ENCODE data around the gene NUAK2.
"Not testable (repeated sequence)": the region's sequence is repeated elsewhere in the genome, so short reads cannot be mapped to it uniquely, and the experiment has no call there.

NUAK2 gene

GRCh38 chr1:205298191-205298994 is 23.2 kb downstream of the NUAK2 start:
- DNase-seq (ENCODE audit: low read depth in 2 of 2, low spot score in 1 of 2): no peak

- not testable (repeated sequence) for DNase-seq (ENCODE audit: low read depth in 2 of 2, low spot score in 1 of 2)
Observed at GRCh38 chr1:205297546-205298177, 23.9 kb downstream of the NUAK2 start.

GRCh38 chr1:205296154-205296553 is 25.4 kb downstream of the NUAK2 start:
- DNase-seq (ENCODE audit: low read depth in 2 of 2, low spot score in 1 of 2): no peak

DNA sequence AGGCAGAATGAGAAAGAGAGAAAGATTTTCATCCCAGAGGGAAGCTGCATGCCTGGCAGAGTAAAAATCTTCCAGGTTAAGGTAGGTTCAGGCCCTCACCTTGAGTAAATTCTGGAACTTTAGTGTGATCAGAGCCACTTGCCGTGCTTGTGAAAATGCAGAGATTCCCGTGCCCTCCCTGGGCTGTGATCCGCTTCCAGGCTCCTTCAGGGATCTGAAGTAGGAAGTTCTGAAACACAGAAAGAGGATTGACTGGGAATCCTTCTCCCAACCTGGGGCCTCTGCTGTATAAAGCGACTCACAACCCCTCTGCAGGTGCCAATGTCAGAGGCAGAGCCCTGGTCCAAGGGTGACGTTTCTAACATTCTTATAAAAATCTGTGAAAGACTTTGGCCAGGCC is 26.6 kb downstream of the NUAK2 start:
- no peak for DNase-seq (ENCODE audit: low read depth in 2 of 2, low spot score in 1 of 2)

- no peak for DNase-seq (ENCODE audit: low read depth in 2 of 2, low spot score in 1 of 2)
Observed at GRCh38 chr1:205294175-205294917, 27.2 kb downstream of the NUAK2 start.

DNA sequence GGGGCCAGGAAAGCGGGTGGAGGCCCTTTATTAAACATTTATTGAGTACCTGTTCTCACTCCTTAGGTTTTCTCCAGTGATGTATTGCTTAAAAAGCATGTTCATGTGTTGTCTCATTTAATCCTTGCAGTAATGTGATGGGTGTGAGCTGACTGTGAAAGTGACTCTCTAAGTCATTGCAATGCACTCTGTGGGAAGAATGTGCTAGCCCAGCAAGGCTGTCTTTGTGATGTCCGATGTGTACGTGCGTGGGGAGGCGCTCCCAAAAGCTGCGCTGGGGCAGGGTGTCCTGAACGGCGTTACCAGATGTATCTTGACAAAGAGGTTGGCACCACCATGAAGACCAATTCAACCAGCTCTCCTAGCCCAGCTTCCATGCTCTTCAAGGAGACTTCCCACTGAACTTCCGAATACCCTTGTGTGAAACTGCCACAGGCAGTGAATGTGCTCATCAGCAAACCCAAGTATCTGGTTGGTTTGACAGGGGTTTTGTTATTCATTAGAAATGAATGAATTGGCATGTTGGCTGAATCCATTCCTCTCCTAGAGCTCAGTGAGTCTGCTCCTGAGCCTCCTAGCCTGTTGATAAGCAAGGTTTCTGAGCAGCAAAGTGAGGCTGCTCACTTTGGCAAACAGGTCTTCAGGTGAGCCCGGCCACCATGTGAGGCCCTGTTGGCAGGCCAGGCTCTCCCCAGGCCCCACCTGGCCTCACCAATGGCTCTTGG is 28.0 kb downstream of the NUAK2 start:
- no peak for DNase-seq (ENCODE audit: low read depth in 2 of 2, low spot score in 1 of 2)

DNA sequence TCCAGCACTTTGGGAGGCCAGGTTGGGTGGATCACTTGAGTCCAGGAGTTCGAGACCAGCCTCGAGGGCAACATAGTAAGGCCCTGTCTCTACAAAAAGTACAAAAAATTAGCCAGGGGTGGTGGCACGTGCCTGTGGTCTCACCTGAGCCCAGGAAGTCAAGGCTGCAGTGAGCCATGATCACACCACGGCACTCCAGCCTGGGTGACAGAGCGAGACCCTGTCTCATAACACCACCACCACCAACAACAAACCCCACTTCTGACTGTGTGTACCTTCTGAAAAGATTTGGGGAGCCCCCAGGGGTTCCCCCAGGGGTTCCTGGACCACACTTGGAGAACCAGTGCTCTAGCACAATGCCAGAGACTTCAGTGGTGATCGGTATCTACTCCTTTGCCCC is 29.9 kb downstream of the NUAK2 start:
- no peak for DNase-seq (ENCODE audit: low read depth in 2 of 2, low spot score in 1 of 2)

- DNase-seq (ENCODE audit: low read depth in 2 of 2, low spot score in 1 of 2): peak; percentile 57 to 73
Observed at GRCh38 chr1:205287767-205288559, 33.6 kb downstream of the NUAK2 start.

DNA sequence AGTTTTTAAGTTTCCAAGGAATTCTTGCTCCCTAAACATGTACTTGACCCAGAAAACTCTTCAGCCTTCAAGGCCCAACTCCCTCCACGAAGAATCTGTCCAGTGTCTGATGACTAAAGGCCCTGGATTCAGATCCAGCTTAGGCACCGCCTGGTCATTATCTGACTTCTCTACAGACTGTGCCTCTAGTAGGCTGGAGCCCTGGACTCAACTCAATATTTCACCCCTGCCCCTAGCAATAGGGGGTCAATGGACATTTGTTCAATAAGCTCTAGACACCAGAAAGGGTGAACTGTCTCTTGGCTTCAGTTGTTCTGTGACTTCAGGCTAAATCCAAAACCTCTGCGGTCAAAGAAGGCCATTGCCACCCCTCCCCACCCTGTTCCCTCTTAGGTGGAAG is 34.5 kb downstream of the NUAK2 start:
- no peak for DNase-seq (ENCODE audit: low read depth in 2 of 2, low spot score in 1 of 2)

DNA sequence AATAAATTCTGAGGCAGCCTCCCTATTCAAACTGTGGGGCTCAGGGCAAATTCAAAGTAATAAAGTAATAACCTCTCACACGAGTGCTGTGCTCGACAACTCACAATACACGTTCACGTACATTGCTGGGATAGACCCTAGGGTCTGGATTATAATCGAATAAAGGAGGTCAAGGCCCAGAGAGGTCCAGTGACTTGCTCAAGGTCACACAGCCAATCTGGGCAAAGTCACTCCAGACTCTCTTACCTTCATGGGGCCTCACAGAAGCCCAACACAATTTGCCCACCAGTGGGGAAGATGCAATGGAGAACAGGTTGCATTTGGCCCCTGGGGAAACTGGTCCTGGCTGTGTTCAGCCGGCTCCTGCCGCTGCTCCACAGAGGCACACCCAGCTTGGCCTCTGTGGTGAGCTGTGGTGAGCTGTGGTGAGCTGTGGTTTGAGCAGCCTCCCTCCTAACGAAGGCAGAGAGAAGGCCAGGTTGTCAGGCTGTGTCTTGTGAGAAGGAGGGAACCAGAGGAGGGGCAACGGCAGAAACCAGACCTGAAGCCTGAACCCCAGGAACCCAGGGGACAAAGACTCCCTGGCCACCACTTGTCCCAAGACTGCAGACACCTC is 35.1 kb downstream of the NUAK2 start:
- peak in 1 of 2 donors; percentile 49 for DNase-seq (ENCODE audit: low read depth in 2 of 2, low spot score in 1 of 2)

DNA sequence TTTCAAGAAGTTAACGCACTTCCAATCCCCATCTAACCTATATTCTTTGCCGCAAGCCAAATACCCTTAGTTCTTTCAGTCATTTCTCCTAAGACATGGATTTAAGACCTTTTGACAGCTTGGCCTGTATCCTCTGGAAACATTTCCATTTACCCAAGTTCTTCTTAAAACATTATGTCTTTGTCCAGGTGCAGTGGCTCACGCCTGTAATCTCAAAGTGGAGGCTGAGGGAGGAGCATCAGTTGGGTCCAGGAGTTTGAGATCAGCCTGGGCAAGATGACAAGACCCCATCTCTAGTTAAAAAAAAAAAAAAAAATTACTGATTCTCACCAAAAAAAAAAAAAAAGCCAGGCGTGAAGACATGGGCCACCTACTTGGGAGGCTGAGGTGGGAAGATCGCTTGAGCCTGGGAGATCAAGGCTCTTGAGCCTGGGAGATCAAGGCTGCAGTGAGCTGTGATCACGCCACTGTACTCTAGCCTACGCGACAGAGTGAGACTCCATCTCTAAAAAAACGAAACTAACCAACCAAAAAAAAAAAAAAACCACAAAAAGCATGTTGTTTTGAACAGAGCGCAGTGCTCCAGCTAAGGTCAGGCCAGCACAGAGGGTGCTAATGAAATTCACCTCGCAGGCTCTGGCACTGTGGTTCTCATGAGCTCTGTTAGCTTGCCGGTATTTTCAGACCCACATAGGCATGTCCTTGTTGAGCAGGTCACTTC is 36.0 kb downstream of the NUAK2 start:
- DNase-seq (ENCODE audit: low read depth in 2 of 2, low spot score in 1 of 2): peak in 1 of 2 donors; percentile 37

- peak; percentile 61 to 82 for DNase-seq (ENCODE audit: low read depth in 2 of 2, low spot score in 1 of 2)
Observed at GRCh38 chr1:205284420-205285144, 37.0 kb downstream of the NUAK2 start.

- DNase-seq (ENCODE audit: low read depth in 2 of 2, low spot score in 1 of 2): no peak
Observed at GRCh38 chr1:205283270-205284147, 38.0 kb downstream of the NUAK2 start.

- not testable (repeated sequence) for DNase-seq (ENCODE audit: low read depth in 2 of 2, low spot score in 1 of 2)
Observed at GRCh38 chr1:205280666-205281395, 40.7 kb downstream of the NUAK2 start.

DNA sequence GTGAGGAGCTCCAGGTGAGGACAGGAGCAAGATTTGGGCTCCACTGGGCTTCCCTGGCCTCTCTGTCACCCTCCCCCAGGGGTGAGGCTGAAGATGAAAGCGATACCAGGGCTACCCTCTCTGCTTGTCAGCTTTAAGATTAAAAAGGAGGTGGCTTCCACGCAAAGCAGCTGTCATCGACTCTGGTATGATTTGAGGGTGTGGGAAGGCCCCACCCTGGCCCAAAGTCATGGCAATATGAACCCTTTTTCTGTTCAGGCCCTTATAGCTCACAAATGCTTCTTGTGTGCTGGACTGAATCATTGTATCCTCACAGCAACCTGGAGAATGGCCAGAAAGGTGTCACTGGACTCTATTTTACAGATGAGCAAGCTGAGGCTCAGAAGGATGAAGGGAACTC is 41.6 kb downstream of the NUAK2 start:
- DNase-seq (ENCODE audit: low read depth in 2 of 2, low spot score in 1 of 2): no peak

- DNase-seq (ENCODE audit: low read depth in 2 of 2, low spot score in 1 of 2): no peak
Observed at GRCh38 chr1:205276689-205277065, 44.9 kb downstream of the NUAK2 start.
